Astrocyte (in vitro differentiated cells and primary cell): ENCODE data around the gene PAM16. TPM values are rescaled to one million over a fixed set of nuclear protein-coding genes. Genes with fewer than 3 reads are reported as not detected.

Experiments
- DNase-seq: peaks from one replicate; pipeline ENCODE4 v3.0.0-alpha.2; 2010; ENCODE audit warnings: low read depth
- FAIRE-seq: peaks from 2 replicates; lab custom pipeline; 2011; peaks lifted over from hg19 to GRCh38; lab: Jason Lieb, UNC
- H2AFZ ChIP-seq: 2 replicates; pipeline ENCODE4 v1.6.0; 2012; ENCODE audit warnings: low read depth, low read length, inconsistent platforms
- H3K27ac ChIP-seq: 2 replicates; pipeline ENCODE4 v1.5.1; 2011; ENCODE audit warnings: low read depth, low read length, inconsistent platforms
- H3K27me3 ChIP-seq: 2 replicates; pipeline ENCODE4 v1.6.0; 2011; ENCODE audit warnings: low read length, inconsistent platforms; ENCODE audit not compliant: insufficient read depth
- H3K36me3 ChIP-seq: 2 replicates; pipeline ENCODE4 v1.5.1; 2011; ENCODE audit warnings: low read length, inconsistent platforms; ENCODE audit not compliant: insufficient read depth
- H3K4me1 ChIP-seq: 2 replicates; pipeline ENCODE4 v1.5.1; 2011; ENCODE audit warnings: low read length, inconsistent platforms; ENCODE audit not compliant: insufficient read depth
- H3K4me2 ChIP-seq: 2 replicates; pipeline ENCODE4 v1.6.0; 2012; ENCODE audit warnings: low read length, inconsistent platforms
- H3K4me3 ChIP-seq: 2 replicates; pipeline ENCODE4 v1.5.1; 2011; ENCODE audit warnings: low read depth, mild to moderate bottlenecking, low read length, inconsistent platforms; ENCODE audit not compliant: insufficient read depth
- H3K79me2 ChIP-seq: 2 replicates; pipeline ENCODE4 v1.6.0; 2012; ENCODE audit warnings: mild to moderate bottlenecking, low read length, inconsistent platforms; ENCODE audit not compliant: insufficient read depth
- H3K9ac ChIP-seq: 2 replicates; pipeline ENCODE4 v1.6.0; 2012; ENCODE audit warnings: mild to moderate bottlenecking, low read length, inconsistent platforms
- H3K9me3 ChIP-seq: 2 replicates; pipeline ENCODE4 v1.5.1; 2012; ENCODE audit warnings: low read depth, mild to moderate bottlenecking, low read length, inconsistent platforms; ENCODE audit not compliant: insufficient read depth
- H4K20me1 ChIP-seq: 2 replicates; pipeline ENCODE4 v1.6.0; 2012; ENCODE audit warnings: low read length, inconsistent platforms; ENCODE audit not compliant: insufficient read depth
- H3K27ac Mint-ChIP-seq: one replicate; pipeline ENCODE4 v1.8.0; 2021; ENCODE audit warnings: mild to moderate bottlenecking, mixed read lengths; ENCODE audit not compliant: unreplicated experiment
- H3K27me3 Mint-ChIP-seq: one replicate; pipeline ENCODE4 v1.8.0; 2021; ENCODE audit warnings: low read depth, mixed read lengths; ENCODE audit not compliant: unreplicated experiment
- H3K36me3 Mint-ChIP-seq: one replicate; pipeline ENCODE4 v1.8.0; 2021; ENCODE audit warnings: low read depth, mixed read lengths; ENCODE audit not compliant: unreplicated experiment
- H3K4me1 Mint-ChIP-seq: one replicate; pipeline ENCODE4 v1.8.0; 2021; ENCODE audit warnings: low read depth, mixed read lengths; ENCODE audit not compliant: unreplicated experiment
- H3K4me3 Mint-ChIP-seq: one replicate; pipeline ENCODE4 v1.8.0; 2021; ENCODE audit warnings: mild to moderate bottlenecking, moderate library complexity, mixed read lengths; ENCODE audit not compliant: unreplicated experiment
- H3K9me3 Mint-ChIP-seq: one replicate; pipeline ENCODE4 v1.8.0; 2021; ENCODE audit warnings: mild to moderate bottlenecking, mixed read lengths; ENCODE audit not compliant: unreplicated experiment
- EZH2 ChIP-seq: IDR thresholded peaks from 2 replicates; pipeline ENCODE4 v1.6.1; 2012; ENCODE audit warnings: mild to moderate bottlenecking, low read length, inconsistent platforms; ENCODE audit not compliant: insufficient read depth
- total RNA-seq: library from RNA; stranded (reverse); gene quantifications from 2 replicates; pipeline ENCODE4 v1.2.1, GENCODE V29; 2021
- TF ChIP-seq, protein P1 (sequence below): IDR thresholded peaks from 2 replicates; pipeline ENCODE4 v1.5.1; 2011; ENCODE audit warnings: low read depth, mild to moderate bottlenecking, inconsistent platforms, low read length, moderate library complexity; ENCODE audit not compliant: insufficient read depth

The PAM16 gene
- total RNA-seq, 1 donor from 2014 or later: 51.9 TPM

DNA sequence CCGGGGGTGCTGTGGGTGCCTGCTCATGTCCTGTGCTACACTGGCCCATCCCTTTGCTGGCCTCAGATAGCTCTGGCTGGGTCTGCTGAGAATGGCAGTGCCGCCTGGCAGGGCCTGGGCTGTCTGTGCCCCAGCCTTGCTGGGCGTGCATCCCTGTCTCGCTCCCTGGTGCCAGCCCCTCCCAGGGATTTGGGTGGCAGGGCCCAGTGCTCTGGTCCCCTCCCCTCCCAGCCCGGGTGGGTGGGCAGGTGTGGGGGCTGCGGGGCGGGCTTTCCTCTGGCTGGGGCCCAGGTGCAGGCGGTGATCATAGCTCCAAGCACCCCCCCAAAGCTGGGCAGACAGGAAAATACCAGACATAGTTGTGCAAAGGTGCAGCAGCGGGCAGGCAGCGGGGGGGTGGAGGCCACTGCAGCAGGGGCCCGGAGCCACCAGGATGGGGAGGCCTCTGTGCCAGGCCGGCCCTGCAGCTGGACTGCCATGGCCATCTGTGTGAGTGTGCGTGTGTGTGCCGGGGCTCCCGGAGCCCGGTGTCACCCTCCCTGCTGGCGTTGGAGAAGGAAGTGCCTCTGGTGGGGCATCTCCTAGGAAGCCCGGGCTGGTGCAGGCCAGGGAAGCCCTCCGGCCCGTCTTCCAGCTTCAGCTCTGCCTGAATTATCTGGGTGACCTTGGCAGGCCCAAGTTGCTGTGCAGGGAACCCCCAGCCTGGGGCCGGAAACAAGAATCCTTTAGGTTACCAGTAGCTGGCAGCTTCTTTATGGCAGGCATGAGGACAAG is 27.9 kb downstream of the PAM16 start:
- H3K27me3 Mint-ChIP-seq: no peaks in the 10 kb centered on the region
- no peak overlapping the region for H3K4me3 ChIP-seq
- no peak overlapping the region for H3K27ac Mint-ChIP-seq
- no peaks in the 10 kb centered on the region for H3K9me3 Mint-ChIP-seq
- no peak overlapping the region for H2AFZ ChIP-seq
- peaks cover 6% of the 10 kb centered on the region for H3K4me1 Mint-ChIP-seq
- peak overlapping the region; percentile 3 for H3K4me2 ChIP-seq
- peaks cover 90% of the 10 kb centered on the region for H4K20me1 ChIP-seq
- H3K9me3 ChIP-seq: no peaks in the 10 kb centered on the region
- peaks cover 40% of the 10 kb centered on the region for H3K4me1 ChIP-seq
- no peaks in the 10 kb centered on the region for H3K27me3 ChIP-seq
- H3K79me2 ChIP-seq: peaks cover 93% of the 10 kb centered on the region
- H3K4me3 Mint-ChIP-seq: no peak overlapping the region
- DNase-seq (no peak), FAIRE-seq (no peak)
- no peaks in the 10 kb centered on the region for H3K36me3 ChIP-seq
- no peak for TF ChIP-seq EZH2
- TF ChIP-seq, protein P1, sequence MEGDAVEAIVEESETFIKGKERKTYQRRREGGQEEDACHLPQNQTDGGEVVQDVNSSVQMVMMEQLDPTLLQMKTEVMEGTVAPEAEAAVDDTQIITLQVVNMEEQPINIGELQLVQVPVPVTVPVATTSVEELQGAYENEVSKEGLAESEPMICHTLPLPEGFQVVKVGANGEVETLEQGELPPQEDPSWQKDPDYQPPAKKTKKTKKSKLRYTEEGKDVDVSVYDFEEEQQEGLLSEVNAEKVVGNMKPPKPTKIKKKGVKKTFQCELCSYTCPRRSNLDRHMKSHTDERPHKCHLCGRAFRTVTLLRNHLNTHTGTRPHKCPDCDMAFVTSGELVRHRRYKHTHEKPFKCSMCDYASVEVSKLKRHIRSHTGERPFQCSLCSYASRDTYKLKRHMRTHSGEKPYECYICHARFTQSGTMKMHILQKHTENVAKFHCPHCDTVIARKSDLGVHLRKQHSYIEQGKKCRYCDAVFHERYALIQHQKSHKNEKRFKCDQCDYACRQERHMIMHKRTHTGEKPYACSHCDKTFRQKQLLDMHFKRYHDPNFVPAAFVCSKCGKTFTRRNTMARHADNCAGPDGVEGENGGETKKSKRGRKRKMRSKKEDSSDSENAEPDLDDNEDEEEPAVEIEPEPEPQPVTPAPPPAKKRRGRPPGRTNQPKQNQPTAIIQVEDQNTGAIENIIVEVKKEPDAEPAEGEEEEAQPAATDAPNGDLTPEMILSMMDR: no peak
- no peaks in the 10 kb centered on the region for H3K36me3 Mint-ChIP-seq
- no peak overlapping the region for H3K27ac ChIP-seq
- peak overlapping the region; percentile 35 for H3K9ac ChIP-seq

DNA sequence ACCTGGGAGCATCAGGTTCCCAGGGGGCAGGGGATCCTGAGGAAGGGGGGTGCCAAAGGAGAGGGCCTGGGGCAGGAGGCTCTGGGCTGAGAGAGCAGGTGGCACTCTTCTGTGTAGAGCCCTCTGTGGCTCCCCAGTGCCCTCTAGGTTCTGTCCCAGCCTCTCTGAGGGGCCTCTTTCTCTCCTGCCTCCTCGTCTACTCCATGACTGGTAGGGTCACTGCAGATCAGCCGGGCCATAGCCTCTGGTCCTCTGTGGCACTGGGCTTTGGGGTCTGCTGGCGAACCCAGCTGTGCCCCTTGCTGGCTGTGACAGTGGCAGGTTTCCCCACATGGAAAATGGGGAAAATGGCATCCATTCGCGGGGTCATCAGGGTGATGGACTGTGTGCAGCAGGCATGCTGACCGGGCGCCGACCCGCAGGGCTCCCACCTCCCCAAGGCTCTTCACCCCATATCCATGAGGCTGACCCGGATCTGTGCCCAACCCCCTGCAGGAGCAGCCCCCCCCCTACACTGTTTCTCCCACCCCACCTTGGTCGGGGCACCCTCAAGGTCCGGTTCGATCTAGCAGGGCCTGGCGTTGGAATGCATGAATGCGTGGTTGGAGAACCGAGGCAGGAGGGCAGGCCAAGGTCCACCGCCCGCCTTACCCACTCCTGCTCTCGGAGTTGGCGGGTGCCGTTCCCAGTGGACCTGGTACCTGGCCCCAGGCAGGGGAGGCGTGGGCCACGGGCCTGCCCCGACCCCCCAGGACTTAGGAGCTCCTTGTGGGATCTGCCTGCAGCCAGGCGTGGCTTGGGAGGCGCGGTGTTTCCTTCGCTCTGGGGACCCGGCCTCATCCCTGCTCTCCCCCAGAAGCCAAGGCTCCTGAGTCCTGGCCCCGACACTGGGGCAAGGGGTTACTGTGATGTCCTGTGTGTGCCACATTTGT is 28.7 kb downstream of the PAM16 start:
- no peak for TF ChIP-seq EZH2
- TF ChIP-seq, protein P1: no peak
- Histone ChIP-seq H3K4me2 (no peak overlapping the region), H3K4me3 (no peak overlapping the region), H3K4me1 (peaks cover 44% of the 10 kb centered on the region), H3K36me3 (no peaks in the 10 kb centered on the region), H3K27me3 (no peaks in the 10 kb centered on the region), H3K79me2 (peaks cover 96% of the 10 kb centered on the region), H4K20me1 (peaks cover 94% of the 10 kb centered on the region), H2AFZ (no peak overlapping the region), H3K9ac (no peak overlapping the region), H3K27ac (no peak overlapping the region), H3K9me3 (no peaks in the 10 kb centered on the region)
- Mint-ChIP-seq H3K27me3 (no peaks in the 10 kb centered on the region), H3K9me3 (no peaks in the 10 kb centered on the region), H3K4me1 (peaks cover 7% of the 10 kb centered on the region), H3K4me3 (no peak overlapping the region), H3K36me3 (no peaks in the 10 kb centered on the region), H3K27ac (no peak overlapping the region)
- FAIRE-seq: no peak
- DNase-seq: no peak
